ENCODE data around the gene PMPCB. TPM values are rescaled to one million over a fixed set of nuclear protein-coding genes. Genes with fewer than 3 reads are reported as not detected.
"Not testable (repeated sequence)": the region's sequence is repeated elsewhere in the genome, so short reads cannot be mapped to it uniquely, and the experiment has no call there.

The PMPCB gene
- total RNA-seq (ENCODE audit: low replicate concordance) = 59.2 and 67.4 TPM in 2 replicates

GRCh38 chr7:103296901-103297836 lies at the start of gene PMPCB:
Gene PMPCB, plus strand, starts transcription at chr7:103297435. Its CDS starts 25 bp downstream, at chr7:103297460.
- peak; percentile 93 for DNase-seq (ENCODE audit: low read depth)
- peak within 1 kb of the TSS; percentile 82 for H3K4me3 ChIP-seq (ENCODE audit: low read depth, low read length)
- TF ChIP-seq CTCF (IDR thresholded peaks at IDR 0.05; ENCODE audit: insufficient read depth, low read length) = peak; percentile 98

DNA sequence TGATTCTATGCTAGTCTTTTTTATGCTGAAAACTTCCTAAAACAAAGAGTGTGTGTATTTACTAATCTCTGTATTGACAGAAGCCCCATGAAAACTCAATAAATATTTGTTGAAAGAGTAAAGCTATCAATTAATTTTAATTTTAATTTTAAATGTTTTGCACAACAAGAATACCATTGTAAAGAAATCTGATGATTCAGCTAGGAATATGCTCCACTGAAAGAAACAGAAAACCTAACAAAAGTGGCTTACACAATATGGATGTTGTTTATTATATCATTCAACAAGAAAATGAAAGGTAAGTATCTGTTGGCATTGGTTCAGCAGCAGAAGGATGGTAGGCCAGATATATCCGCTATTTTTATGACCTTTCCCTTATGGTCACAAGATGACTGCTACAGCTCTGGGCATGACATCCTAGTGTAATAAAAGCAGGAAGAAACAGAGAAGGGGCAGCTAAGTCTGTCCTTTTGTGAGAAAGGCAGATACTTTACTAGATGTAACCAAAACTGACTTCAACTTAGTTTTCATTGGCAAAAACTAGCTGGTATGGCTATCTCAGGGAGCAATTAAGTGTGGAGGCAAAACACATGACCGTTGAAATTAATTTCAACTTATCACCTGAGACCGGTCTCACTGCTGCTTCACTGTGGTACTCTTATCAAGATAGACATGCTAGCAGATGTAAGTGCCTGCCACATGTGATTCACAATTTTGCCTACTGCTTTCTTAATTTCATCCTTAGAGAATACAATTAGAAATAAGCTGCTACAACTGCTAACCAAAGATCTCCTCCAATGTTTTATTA lies 43.3 kb upstream of the PMPCB start:
- H3K4me3 ChIP-seq (ENCODE audit: low read depth, low read length); DNase-seq (ENCODE audit: low read depth): not testable (repeated sequence)

- not testable (repeated sequence) for DNase-seq (ENCODE audit: low read depth); H3K4me3 ChIP-seq (ENCODE audit: low read depth, low read length)
These were observed 33.2 kb upstream of the PMPCB start for GRCh38 chr7:103264054-103264453.

- H3K4me3 ChIP-seq (ENCODE audit: low read depth, low read length); DNase-seq (ENCODE audit: low read depth): not testable (repeated sequence)
These were observed 31.0 kb upstream of the PMPCB start for GRCh38 chr7:103266229-103266628.

DNA sequence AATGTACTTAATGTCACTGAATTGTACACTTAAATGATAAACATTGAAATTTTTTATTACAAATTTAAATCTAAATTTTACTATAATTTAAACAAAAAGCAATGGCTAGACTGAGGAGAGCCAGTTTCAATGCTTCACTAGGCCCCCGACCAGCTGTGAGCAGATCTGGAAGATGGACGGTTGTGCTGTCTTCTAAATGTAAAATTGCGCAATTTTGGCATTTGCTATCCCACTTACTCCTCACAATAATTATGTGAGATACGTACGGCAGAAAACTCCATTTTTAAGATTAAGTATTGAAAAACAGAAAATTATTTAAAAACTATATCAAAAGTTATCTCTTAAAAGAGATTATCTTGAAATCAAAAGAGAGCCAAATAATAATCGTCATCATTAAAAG lies 23.9 kb upstream of the PMPCB start:
- DNase-seq (ENCODE audit: low read depth); H3K4me3 ChIP-seq (ENCODE audit: low read depth, low read length): not testable (repeated sequence)

- not testable (repeated sequence) for H3K4me3 ChIP-seq (ENCODE audit: low read depth, low read length); DNase-seq (ENCODE audit: low read depth)
These were observed 22.4 kb upstream of the PMPCB start for GRCh38 chr7:103274867-103275266.

GRCh38 chr7:103278195-103278594 lies 19.0 kb upstream of the PMPCB start:
- not testable (repeated sequence) for H3K4me3 ChIP-seq (ENCODE audit: low read depth, low read length); DNase-seq (ENCODE audit: low read depth)

DNA sequence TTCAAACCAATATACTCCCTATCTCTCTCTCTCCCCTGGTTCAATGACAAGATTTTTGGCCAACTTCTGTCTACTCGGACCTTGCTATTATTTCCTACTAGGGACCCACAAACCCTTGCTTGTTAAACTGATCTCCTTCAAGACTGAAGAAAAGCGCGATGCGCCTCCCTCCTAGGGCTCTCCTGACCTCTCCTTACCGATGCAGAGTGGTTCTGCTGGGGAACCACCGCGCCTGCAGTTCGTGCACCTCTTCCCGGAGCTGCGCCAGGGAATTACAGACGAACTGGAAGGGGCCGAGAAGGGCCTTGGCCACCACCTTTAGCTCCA lies 17.6 kb upstream of the PMPCB start:
- DNase-seq (ENCODE audit: low read depth) = peak; percentile 10
- H3K4me3 ChIP-seq (ENCODE audit: low read depth, low read length) = peak overlapping the region; percentile 66

DNA sequence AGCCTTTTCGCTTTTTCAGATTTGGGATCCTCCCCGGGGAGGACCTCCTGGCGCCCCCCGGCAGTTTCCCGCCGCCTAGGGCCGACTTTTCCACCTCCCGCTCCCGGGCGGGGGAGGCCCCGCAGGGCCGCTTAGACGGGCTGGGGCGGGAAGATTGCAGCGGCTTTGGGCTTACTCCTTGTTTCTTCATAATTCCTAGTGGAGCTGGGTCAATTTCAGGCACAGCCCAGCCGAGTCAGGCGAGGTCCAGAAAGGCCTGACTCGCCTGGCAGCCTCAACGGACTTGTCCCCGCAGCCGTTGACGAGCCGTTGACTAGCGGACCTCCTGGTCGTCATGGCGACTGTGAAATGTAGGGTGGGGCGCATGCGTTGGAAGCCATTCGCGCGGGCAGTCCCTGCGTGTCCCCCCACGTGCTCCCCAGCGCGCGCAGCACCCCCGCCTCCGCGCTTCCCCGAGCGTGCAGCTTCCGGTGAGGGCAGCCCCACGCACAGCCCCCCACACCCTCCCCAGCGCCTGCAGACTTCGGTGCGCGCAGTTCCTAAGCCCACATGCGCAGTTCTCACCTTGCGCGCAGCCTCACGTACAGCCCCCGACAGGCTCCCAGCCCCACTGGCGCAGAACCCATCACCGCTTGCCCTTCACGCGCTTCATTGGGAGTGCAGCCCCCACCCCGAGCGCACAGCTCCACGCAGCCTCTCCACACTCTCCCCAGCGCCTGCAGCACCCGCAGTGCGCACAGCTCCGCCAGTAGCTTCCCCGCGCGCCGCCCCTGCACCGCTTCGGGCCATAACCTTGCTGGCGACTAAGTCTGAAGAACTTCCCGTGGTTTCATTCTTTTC lies 17.1 kb upstream of the PMPCB start:
- DNase-seq (ENCODE audit: low read depth) = peak; percentile 56
- H3K4me3 ChIP-seq (ENCODE audit: low read depth, low read length) = peak overlapping the region; percentile 66

- peak; percentile 15 for DNase-seq (ENCODE audit: low read depth)
- H3K4me3 ChIP-seq (ENCODE audit: low read depth, low read length) = peak overlapping the region; percentile 66
These were observed 16.5 kb upstream of the PMPCB start for GRCh38 chr7:103280803-103281155.

DNA sequence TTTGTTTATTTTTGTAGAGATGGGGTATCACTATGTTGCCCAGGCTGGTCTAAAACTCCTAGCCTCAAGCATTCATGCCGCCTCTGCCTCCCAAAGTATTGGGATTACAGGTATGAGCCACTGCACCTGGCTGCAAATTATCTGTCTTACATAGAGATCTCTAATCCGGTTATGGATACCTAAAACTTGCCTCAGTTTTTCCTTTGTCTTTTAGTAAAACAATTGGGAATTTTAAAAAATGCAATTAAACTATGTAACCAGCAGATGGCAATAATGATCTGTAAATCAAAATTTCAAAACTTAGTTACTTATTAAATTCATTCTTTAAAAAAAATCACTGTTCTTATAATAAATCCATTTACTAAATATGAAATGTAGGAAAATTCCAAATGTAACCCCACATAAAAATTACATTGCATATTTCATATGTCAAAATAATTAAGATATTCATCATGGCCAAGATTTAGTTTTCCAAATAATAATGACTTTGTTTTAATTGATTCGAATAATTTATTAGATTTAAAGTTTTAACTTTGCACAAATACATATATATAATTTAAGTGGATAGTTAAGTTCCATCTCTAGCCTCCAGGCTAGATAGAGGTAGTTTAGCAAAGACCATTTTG lies 14.3 kb upstream of the PMPCB start:
- not testable (repeated sequence) for DNase-seq (ENCODE audit: low read depth)

GRCh38 chr7:103292122-103292521 lies 5.1 kb upstream of the PMPCB start:
- no peak overlapping the region for H3K4me3 ChIP-seq (ENCODE audit: low read depth, low read length)
- DNase-seq (ENCODE audit: low read depth) = no peak
- TF ChIP-seq CTCF (IDR thresholded peaks at IDR 0.05; ENCODE audit: insufficient read depth, low read length) = no peak

More for the DNA sequence above, 14.3 kb upstream of the PMPCB start:
- H3K4me3 ChIP-seq (ENCODE audit: low read depth, low read length) = not testable (repeated sequence)
